8988T (cell line): Measurements from ENCODE around the gene KLRC3.
"Not testable (repeated sequence)": the region's sequence is repeated elsewhere in the genome, so short reads cannot be mapped to it uniquely, and the experiment has no call there.

Source experiments
- DNase-seq: peaks from one replicate; pipeline ENCODE4 v3.0.0; 2011

Gene KLRC3

DNA sequence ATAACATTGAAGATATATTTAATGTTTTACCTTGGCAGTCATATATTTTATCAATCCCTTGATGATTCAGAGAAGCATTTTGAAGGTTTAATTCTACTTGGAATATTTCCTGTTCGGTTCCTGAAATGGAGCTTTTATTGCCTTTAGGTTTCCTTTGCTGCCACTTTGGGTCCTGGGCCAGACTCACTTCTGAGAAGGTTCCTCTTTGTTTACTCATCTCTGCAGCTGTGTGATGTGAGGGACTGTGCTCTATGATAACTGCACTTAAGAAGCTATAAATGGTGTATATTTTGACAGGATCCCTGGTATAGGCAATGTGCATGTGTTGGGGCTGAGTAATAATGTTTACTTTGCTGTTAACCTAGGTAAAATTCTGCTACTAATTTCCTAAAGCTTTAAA is at the start of gene KLRC3:
Gene KLRC3, minus strand, starts transcription at position 262 of the 400 bp plus-strand sequence. Its CDS starts 45 bp downstream, at position 217.
- DNase-seq = not testable (repeated sequence)

DNA sequence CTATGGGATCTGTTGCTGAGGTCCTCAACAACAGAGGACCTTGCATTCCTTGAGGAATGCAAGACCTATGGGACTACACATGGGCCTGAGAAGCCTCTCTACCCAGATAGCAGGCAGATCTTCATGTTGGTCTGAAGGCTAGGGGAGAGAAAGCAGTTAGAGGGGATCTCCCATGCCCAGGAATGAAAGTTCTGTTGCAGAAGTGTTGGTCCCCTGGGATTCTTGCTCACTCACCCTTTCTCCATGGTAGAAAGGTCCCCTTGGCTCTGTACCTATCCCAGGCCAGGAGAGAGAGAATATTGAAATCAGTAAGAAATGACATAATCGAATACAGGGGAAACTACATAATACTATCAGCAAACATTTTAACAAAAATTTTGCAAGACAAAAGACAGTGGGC is 49.3 kb upstream of the KLRC3 start:
- DNase-seq = no peak

DNA sequence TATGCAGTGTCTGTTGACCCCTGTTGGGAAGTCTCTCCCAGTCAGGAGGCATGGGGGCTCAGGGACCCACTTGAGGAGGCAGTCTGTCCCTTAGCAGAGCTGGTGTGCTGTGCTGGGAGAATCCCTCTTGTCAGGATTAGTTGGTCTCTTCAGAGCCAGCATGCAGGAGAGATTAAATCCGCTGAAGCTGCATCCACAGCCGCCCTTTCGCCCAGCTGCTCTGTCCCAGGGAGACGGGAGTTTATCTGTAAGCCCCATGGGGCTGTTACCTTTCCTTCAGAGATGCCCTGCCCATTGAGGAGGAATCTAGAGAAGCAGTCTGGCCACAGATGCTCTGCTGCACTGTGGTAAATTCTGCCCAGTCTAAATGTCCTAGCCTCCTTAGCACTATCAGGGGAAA is 45.9 kb upstream of the KLRC3 start:
- DNase-seq = no peak

- no peak for DNase-seq
Observed at GRCh38 chr12:10457760-10458159, 37.4 kb upstream of the KLRC3 start.

DNA sequence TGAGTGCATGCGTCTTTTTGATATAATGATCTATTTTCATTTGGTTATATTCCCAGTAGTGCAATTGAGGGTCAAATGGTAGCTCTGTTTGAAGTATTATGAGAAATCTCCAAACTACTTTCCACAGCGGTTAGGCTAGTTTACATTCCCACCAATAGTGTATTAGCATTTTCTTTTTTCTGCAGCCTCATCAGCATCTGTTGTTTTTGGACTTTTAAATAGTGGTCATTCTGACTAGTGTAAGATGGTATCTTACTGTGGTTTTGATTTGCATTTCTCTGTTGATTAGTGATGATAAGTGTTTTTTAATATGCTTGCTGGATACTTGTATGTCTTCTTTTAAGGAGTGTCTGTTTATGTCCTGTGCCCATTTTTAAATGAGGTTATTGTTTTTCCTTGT is 36.5 kb upstream of the KLRC3 start:
- no peak for DNase-seq

DNA sequence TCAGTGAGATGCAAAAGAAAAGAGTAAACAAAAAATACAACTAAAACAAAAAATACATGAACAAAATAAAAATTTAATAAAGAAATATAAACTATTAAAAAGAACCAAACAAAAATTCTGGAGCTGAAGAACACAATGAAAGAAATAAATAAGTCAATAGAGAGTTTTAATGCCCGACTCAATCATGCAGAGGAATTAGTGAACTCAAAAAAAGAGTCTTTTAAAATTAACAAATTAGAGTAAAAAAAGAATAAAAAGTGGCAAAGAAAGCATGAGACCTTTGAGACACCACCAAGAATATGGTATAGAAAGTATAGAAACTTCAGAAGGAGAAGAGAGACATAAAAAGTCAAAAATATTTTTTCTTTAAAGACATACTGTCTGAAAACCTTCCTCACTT is 35.4 kb upstream of the KLRC3 start:
- DNase-seq = no peak

GRCh38 chr12:10454531-10454930 is 34.1 kb upstream of the KLRC3 start:
- DNase-seq = no peak

GRCh38 chr12:10453156-10453555 is 32.8 kb upstream of the KLRC3 start, which contains the start of gene KLRC1:
Gene KLRC1 (minus strand): TSS chr12:10453377. CDS start chr12:10451156, 2,221 bp downstream.
- no peak for DNase-seq

- DNase-seq = no peak
Observed at GRCh38 chr12:10448236-10448635, 27.8 kb upstream of the KLRC3 start.

DNA sequence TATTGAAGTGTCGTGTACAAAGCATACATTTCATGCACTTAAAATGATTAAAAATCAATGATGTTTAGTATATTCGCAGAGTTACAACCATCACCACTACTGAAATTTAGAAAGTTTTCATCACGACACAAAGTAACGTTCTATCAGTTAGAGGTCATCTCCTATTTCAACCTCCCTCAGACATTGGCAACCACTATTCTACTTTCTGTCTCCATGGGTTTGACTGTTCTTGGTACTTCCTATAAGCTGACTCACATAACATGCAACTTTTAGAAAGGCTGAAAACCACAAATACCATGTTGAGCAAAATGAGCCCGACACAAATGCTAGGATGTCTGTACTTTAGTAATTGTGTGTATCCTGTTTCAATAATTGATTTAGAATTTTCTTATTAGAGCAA is 25.7 kb upstream of the KLRC3 start:
- not testable (repeated sequence) for DNase-seq

DNA sequence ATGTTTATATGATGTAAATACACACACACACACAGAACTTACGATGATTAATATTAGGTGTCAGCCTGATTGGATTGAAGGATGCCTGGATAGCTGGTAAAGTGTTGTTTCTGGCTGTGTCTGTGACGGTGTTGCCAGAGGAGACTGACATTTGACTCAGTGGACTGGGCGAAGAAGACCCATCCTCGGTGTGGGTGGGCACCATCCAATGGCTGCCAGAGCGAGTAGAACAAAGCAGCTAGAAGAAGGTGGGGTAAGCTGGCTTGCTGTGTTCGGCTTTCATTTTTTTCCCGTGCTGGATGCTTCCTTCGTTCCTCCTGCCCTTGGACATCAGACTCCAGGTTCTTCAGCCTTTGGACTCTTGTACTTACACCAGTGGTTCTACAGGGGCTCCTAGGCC is 20.7 kb upstream of the KLRC3 start:
- DNase-seq = not testable (repeated sequence)

DNA sequence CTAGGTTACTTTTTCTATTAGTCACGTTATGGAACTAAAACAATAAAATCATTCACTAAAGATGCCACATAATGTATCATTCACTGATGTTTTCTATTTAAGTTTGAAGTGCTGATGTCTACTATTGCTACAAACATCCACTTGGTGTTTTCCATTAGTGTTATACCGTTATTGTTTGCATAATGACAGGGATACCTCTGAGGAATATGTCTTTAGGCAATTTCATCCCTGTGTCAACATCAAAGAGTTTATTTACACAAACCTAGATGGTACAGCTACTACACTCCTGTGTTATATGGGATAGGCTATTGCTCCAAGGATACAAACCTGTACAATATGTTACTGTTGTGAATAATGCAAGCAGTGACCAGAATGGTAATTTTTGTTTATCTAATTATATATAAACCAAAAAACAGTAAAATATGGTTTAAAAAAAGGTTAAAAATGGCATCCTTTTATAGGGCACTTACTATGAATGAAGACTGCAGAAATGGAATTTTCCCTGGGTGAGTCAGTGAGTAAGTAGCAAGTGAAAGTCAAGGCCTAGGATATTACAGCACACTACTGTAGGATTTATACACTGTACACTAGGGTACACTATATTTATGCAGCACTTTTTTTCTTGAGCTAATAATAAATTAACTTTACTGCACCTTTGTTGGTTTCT is 19.3 kb upstream of the KLRC3 start:
- not testable (repeated sequence) for DNase-seq

DNA sequence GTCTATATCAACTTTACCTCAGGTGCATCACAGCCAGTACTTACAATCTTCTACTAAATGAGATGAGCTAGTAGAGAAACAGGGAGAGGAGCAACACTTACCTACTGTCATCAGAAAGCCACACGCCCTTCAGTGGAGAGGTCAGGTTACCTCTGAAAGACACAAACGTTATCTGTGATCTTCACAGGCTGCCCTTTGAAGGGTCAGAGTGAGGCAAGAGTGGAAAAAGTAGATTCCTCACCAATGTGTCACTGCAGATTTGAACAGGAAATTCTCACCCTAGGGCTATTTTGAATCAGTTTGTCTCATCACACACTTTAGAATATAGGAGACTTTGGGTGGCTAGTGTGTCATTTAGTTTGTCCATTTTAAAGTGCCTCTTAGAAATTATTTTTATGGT is 17.2 kb upstream of the KLRC3 start:
- DNase-seq = not testable (repeated sequence)

GRCh38 chr12:10435816-10436215 is 15.4 kb upstream of the KLRC3 start, which contains the start of gene KLRC2:
Gene KLRC2 (minus strand): TSS chr12:10436010. CDS start chr12:10435986, 24 bp downstream.
- not testable (repeated sequence) for DNase-seq

DNA sequence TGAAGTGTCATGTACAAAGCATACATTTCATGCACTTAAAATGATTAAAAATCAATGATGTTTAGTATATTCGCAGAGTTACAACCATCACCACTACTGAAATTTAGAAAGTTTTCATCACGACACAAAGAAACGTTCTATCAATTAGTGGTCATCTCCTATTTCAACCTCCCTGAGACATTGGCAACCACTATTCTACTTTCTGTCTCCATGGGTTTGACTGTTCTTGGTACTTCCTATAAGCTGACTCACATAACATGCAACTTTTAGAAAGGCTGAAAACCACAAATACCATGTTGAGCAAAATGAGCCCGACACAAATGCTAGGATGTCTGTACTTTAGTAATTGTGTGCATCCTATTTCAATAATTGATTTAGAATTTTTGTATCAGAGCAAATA is 10.2 kb upstream of the KLRC3 start:
- DNase-seq = not testable (repeated sequence)

DNA sequence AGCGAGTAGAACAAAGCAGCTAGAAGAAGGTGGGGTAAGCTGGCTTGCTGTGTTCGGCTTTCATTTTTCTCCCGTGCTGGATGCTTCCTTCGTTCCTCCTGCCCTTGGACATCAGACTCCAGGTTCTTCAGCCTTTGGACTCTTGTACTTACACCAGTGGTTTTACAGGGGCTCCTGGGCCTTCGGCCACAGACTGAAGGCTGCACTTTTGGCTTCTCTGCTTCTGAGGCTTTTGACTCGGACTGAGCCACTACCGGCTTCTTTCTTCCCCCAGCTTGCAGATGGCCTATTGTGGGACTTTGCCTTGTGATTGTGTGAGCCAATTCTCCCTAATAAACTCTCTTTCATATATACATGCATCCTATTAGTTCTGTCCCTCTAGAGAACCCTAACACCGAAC is 5.5 kb upstream of the KLRC3 start:
- DNase-seq = not testable (repeated sequence)

GRCh38 chr12:10424260-10424899 is 4.0 kb upstream of the KLRC3 start:
- DNase-seq = not testable (repeated sequence)

GRCh38 chr12:10422159-10422558 is 1.8 kb upstream of the KLRC3 start:
- DNase-seq = not testable (repeated sequence)

DNA sequence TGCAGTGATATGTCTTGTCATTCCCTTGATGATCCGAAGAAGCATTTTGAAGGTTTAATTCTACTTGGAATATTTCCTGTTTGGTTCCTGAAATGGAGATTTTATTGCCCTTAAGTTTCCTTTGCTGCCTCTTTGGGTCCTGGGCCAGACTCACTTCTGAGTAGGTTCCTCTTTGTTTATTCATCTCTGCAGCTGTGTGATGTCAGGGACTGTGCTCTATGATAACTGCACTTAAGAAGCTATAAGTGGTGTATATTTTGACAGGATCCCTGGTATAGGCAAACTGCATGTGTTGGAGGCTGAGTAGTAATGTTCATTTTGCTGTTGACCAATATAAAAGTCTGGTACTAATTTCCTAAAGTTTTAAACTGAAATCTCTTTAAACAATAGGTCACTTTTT is 11.0 kb downstream of the KLRC3 start, which contains the start of gene KLRC4:
Gene KLRC4, minus strand, starts transcription at position 366 of the 400 bp plus-strand sequence. Its CDS starts 182 bp downstream, at position 184.
- no peak for DNase-seq

- DNase-seq = no peak
Observed at GRCh38 chr12:10408842-10409241, 11.6 kb downstream of the KLRC3 start.

DNA sequence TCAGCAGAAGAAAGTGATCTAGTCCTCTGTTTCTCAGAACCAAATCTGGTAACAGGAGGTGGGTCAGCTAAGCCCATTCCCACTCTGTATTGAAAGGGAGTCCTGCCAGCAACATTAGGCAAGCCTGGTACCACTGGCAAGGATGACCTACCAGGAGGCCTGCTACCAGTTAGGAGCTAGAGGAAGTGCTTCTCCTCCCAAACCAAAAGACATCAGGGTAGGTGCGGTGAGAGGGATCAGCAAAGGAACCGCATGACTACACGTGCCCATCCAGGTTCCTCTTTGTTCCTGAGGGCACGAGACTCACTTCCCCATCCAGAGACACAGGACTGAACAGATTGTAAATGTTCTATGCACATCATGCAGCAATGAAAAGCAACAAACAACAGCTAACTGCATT is 13.7 kb downstream of the KLRC3 start:
- no peak for DNase-seq

DNA sequence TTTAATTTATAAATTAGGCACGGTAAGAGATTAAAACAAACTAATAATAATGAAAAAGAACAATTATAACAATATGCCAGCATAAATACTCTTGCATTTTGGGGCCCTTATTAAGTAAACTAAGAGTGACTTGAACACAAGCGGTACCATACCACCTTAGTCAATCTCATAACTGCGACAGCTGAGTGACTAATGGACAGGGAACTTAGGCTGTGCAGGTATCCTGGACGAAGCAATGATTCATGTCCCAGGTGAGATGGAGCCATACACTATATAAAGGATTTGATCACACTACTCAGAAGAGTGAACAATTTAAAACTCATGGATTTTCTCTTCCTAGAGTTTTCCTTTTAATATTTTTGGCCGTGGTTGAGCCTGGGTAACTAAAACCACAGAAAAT is 15.1 kb downstream of the KLRC3 start:
- DNase-seq = no peak

DNA sequence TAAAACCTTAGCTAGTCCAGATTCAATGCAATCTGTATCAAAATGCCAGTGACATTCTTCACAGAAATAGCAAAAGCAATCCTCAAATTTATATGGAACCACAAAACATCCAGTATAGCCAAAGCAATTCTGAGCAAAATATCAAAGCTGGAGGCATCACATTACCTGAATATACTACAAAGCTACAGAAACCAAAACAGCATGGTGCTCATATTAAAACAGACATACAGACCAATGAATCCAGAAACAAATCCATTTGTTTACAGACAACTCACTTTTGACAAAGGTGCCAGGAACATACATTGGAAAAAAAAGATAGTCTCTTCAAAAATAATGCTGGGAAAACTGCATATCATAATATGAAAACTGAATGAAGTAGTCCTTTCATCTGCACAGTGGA is 15.6 kb downstream of the KLRC3 start:
- no peak for DNase-seq

DNA sequence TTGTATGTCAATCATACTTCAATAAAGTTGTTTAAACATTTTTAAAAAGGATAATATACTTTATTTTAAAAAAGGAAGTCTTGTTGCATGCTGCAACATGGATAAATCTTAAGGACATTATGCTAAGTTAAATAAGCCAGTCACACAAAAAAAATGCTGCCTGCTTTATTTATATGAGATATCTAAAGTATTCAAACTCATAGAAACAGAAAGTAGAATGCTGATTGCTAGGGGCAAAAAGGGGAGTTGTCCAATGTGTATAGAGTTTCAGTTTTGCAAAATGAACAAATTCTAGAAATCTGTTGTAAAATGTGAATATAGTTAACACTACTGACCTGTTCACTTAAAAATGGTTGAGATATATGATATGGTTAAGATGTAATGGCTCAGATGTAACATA is 19.6 kb downstream of the KLRC3 start:
- no peak for DNase-seq
